Prostate gland (tissue), 2 donors: ENCODE results near the gene CREB3L2. TPM values are rescaled to one million over a fixed set of nuclear protein-coding genes. Genes with fewer than 3 reads are reported as not detected.

Experiments used
- DNase-seq: peaks from one replicate; pipeline ENCODE4 v3.0.0-alpha.2; 2019; ENCODE audit warnings: low spot score
- H3K27ac ChIP-seq, 2 donors: fragments of 200-600 bp; sonication (generic); 2 replicates each; pipeline ENCODE4 v1.5.1; 2017 to 2019
- H3K27me3 ChIP-seq: fragments of 200-600 bp; sonication (generic); replicated peaks from 2 replicates; pipeline ENCODE4 v1.5.1; 2019; ENCODE audit not compliant: insufficient read depth
- H3K36me3 ChIP-seq, 2 donors: fragments of 200-600 bp; sonication (generic); 1 replicate in 1 of 2; 2 replicates in 1 of 2; pipeline versions ENCODE4 v1.5.1 to v1.8.1; 2017 to 2019
- H3K4me1 ChIP-seq: fragments of 200-600 bp; sonication (generic); replicated peaks from 2 replicates; pipeline ENCODE4 v1.5.1; 2019
- H3K4me3 ChIP-seq, 2 donors: fragments of 200-600 bp; sonication (generic); 2 replicates each; pipeline ENCODE4 v1.5.1; 2017 to 2019
- H3K9me3 ChIP-seq: fragments of 200-600 bp; sonication (generic); 2 replicates; pipeline ENCODE4 v1.5.1; 2017
- POLR2A ChIP-seq: fragments of 450-650 bp; IDR thresholded peaks from one replicate; pipeline ENCODE4 v1.6.1; 2016; ENCODE audit warnings: antibody characterized with exemption, mild to moderate bottlenecking
- POLR2AphosphoS5 ChIP-seq: sonication (generic); formaldehyde crosslinking; IDR thresholded peaks from one replicate; pipeline ENCODE4 v1.6.1; 2017; ENCODE audit warnings: antibody characterized with exemption
- WGBS: methylation state at CpG from one replicate; pipeline ENCODE4 v1.1.5; 2018; 5-methylcytosine and 5-hydroxymethylcytosine counted together
- intact Hi-C: fragments of 100-400 bp; cut with DNase I; formaldehyde crosslinking; loops from one replicate; pipeline ENCODE4 v1.14.2; 2022
- total RNA-seq, 2 donors: library from RNA; depleted of rRNA; stranded (reverse); fragments of >200 nt; gene quantifications; one replicate each; pipeline ENCODE4 v1.1.0, GENCODE V29; 2016
- TF ChIP-seq, protein P1 (sequence below), 4 experiments: fragments of 200-600 bp in 2 of 4; fragments of 450-650 bp in 2 of 4; sonication (generic) in 2 of 4; IDR thresholded peaks; 1 replicate in 3 of 4; 2 replicates in 1 of 4; pipeline ENCODE4 v1.5.1; 2016 to 2019; ENCODE audit warnings: antibody characterized with exemption in 4 of 4, mild to moderate bottlenecking in 2 of 4, moderate library complexity in 2 of 4

Gene CREB3L2
- total RNA-seq, 2 donors from 2014 or later = 34.1 to 42.0 TPM

DNA sequence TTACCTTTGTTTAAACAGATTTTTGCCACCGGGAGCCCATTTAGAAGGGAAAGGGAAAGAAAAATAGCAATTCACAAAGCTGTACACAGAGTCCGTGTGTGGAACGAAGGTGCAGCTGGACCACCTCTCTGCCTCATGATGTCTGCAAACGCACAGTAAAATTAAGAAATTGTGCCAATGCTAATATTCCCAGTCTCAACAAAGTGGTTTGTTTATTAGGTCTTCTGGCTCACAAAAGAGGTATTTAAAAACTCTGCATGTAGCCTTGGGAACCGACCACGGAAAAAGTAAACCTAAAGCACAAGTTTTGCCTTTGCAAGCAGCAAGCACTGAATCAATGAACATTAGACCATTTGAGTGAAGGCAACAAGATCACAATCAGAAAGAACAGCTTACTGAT is 57.7 kb downstream of the CREB3L2 start:
- Histone ChIP-seq H3K4me1 (peaks cover 28% of the 10 kb centered on the region), H3K36me3 (no peaks in the 10 kb centered on the region), H3K27ac (peak overlapping the region; percentile 27 to 29), H3K27me3 (no peaks in the 10 kb centered on the region), H3K4me3 (no peak overlapping the region), H3K9me3 (no peaks in the 10 kb centered on the region)
- intact Hi-C loops = no loop called here
- DNase-seq = peak; percentile 36
- no peak for TF ChIP-seq POLR2A
- TF ChIP-seq, protein P1, sequence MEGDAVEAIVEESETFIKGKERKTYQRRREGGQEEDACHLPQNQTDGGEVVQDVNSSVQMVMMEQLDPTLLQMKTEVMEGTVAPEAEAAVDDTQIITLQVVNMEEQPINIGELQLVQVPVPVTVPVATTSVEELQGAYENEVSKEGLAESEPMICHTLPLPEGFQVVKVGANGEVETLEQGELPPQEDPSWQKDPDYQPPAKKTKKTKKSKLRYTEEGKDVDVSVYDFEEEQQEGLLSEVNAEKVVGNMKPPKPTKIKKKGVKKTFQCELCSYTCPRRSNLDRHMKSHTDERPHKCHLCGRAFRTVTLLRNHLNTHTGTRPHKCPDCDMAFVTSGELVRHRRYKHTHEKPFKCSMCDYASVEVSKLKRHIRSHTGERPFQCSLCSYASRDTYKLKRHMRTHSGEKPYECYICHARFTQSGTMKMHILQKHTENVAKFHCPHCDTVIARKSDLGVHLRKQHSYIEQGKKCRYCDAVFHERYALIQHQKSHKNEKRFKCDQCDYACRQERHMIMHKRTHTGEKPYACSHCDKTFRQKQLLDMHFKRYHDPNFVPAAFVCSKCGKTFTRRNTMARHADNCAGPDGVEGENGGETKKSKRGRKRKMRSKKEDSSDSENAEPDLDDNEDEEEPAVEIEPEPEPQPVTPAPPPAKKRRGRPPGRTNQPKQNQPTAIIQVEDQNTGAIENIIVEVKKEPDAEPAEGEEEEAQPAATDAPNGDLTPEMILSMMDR (IDR thresholded peaks at IDR 0.05) = no peak
- TF ChIP-seq POLR2AphosphoS5 = peak; percentile 89
- 15% methylated on average over 6 of the region's 6 CpGs for WGBS

DNA sequence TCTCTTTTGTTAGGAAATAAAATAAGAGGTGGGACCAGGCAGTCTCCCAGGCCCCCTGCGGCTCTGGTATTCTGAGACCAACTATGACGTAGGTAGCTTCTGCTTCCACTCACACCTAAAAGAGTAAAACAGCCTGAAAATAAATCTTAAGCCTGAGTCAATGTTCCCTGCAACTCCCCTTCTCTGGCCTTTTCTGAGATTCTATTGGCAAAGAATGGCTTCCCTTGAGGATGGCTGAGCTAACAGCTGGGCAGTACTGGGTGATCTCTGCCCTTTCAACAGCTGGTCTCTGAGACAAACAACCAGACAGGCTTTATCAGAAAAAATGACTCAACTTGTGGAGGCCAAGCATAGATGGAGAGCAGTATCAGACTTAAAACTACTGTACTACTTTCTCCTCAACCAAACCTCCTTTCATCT is 58.7 kb downstream of the CREB3L2 start:
- H3K4me3 ChIP-seq = no peak overlapping the region
- no peak for DNase-seq
- no peak for TF ChIP-seq POLR2A
- TF ChIP-seq, protein P1 (IDR thresholded peaks at IDR 0.05) = no peak
- no peak for TF ChIP-seq POLR2AphosphoS5
- intact Hi-C loops = no loop called here
- H3K9me3 ChIP-seq = no peaks in the 10 kb centered on the region
- H3K27ac ChIP-seq = peak overlapping the region in 1 of 2 donors; percentile 21
- WGBS = 84% methylated on average over 2 of the region's 2 CpGs
- no peaks in the 10 kb centered on the region for H3K27me3 ChIP-seq
- H3K36me3 ChIP-seq = no peaks in the 10 kb centered on the region
- H3K4me1 ChIP-seq = peaks cover 22% of the 10 kb centered on the region

DNA sequence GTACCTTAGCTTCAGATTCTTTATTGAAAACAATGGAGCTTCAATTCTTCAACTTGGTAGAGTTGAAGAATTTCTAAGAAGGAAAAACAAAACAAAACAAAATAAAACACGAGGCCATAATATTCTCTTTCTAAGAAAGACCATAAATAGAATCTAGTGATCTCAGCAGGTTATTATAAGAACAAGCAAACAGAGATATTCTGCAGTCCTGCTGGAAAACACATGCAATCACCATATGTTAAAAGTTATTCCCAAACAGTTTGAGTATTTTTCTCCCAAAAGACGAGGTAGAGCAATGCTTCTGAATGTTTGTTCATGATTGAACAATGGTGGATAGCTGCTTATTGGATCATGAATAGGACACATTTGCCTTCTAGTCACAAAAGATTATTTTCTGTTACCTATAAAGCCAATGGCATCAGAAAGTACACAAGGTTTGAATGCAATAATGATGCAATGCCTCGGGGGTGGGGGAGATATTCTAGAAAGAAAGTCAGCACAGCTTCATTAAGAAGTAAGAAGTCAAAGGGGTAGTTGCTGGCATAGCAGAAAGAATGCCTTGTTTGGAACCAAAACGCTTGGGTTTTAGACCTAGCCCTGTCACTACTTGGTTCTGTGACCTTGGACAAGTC is 59.3 kb downstream of the CREB3L2 start:
- H3K4me1 ChIP-seq = peaks cover 19% of the 10 kb centered on the region
- no peaks in the 10 kb centered on the region for H3K27me3 ChIP-seq
- TF ChIP-seq POLR2AphosphoS5 = no peak
- TF ChIP-seq POLR2A = no peak
- TF ChIP-seq, protein P1 (IDR thresholded peaks at IDR 0.05) = no peak
- H3K36me3 ChIP-seq = no peaks in the 10 kb centered on the region
- intact Hi-C loops = no loop called here
- no peak for DNase-seq
- no peak overlapping the region for H3K4me3 ChIP-seq
- 65% methylated on average over 4 of the region's 4 CpGs for WGBS
- H3K9me3 ChIP-seq = no peaks in the 10 kb centered on the region
- H3K27ac ChIP-seq = peak overlapping the region in 1 of 2 donors; percentile 21

DNA sequence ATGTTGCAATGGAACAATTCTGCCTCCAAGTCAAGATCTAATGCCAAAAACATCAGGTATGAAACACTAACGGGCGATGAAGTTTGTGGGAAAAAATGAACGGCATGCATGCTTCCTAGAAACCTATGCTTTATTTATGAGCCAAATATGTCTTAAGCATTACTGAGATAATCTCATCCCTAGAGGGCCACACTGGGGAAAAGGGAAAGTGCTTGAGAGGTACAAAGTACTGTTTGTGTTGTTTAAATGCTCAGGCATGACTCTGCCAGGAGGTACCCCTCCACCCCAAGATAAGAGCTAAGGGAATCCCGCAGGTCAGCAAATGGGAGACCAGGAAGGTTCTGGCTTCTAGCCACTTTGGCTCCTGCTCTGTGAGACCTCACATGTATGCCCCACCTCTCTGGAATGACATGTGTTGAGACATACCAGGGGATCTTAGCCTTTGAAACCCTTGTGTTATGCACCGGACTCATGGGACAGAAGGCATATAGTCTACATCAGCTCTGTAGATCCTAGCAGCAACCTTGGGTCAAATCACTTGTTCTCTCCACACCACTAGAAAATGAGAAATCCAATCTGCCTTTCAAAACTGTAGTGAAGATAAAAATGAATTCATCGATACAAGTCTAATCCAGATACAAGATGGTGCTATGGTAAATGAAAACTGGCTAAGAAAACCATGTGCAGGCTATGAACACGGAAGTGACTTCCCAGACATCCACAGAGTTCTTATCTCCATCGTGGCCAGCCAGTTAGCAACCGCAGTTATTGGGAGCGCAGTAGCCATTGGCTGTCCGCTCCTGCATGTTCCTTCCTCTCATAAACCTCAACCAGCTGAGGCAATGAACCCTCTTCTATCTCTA is 61.0 kb downstream of the CREB3L2 start:
- H3K27me3 ChIP-seq = no peaks in the 10 kb centered on the region
- intact Hi-C loops = no loop called here
- H3K4me3 ChIP-seq = no peak overlapping the region
- H3K27ac ChIP-seq = no peak overlapping the region
- TF ChIP-seq POLR2AphosphoS5 (no peak), POLR2A (no peak)
- TF ChIP-seq, protein P1 (IDR thresholded peaks at IDR 0.05) = no peak
- H3K36me3 ChIP-seq = no peaks in the 10 kb centered on the region
- peaks cover 15% of the 10 kb centered on the region for H3K4me1 ChIP-seq
- no peak for DNase-seq
- WGBS = 89% methylated on average over 11 of the region's 11 CpGs
- no peaks in the 10 kb centered on the region for H3K9me3 ChIP-seq
